SHP77 treated with DMSO at 0.1 percent for 48 hours (cell line): ENCODE measurements around the gene FSTL5.
A peak's percentile ranks its signal among the peaks of the same experiment; 100 is the strongest.
"Not testable (repeated sequence)": the region's sequence is repeated elsewhere in the genome, so short reads cannot be mapped to it uniquely, and the experiment has no call there.

ENCODE experiments used
- DNase-seq: peaks from one replicate; lab custom pipeline; 2025; lab: John Stamatoyannopoulos, UW

FSTL5 gene

GRCh38 chr4:162163892-162164759, at the start of gene FSTL5:
FSTL5 (minus strand) TSS chr4:162164000; CDS start chr4:162111396, 52,604 bp downstream.
- peak; percentile 82 for DNase-seq

DNA sequence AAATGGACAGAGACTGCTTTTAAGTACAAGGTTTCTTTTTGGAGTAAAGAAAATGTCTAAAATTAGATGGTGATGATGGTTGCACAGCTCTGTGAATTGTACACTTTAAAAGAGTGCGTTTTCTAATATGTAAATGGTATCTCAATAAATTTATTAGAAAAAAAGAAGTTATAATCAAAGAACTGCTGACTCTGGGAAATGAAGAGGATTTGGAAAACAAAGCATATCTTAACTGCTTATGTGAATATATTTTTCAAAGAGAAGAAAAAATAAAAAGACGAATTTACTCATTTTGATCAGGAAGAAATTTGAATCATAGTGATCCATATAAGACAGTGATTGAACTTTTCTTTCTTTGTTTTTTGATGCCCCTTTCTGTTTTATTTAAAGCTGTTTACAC, 45.9 kb upstream of the FSTL5 start:
- DNase-seq: no peak

- DNase-seq: not testable (repeated sequence)
These were observed 39.7 kb upstream of the FSTL5 start for GRCh38 chr4:162203478-162203877.

DNA sequence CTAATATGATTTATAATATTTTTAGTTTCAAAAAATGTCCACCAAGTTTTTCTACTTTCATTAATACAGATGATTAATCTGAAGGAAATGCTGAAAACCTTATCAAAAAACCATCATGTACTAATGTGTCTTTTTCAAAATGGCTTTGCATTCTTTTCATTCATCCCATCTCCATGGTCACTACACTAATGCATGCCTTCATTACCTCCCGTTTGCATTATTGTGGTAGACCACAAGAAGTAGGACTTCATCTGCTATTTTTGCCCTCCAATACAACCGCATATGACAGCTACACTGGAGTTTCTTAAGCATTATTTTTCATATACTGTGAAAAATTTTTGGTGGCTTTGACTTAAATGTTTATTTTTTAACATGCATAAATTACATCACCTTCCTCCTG, 37.9 kb upstream of the FSTL5 start:
- DNase-seq: no peak

- no peak for DNase-seq
These were observed 6.7 kb upstream of the FSTL5 start for GRCh38 chr4:162170509-162170908.

GRCh38 chr4:162164906-162165510, 1.2 kb upstream of the FSTL5 start:
- no peak for DNase-seq

GRCh38 chr4:162162672-162163071, 1.1 kb downstream of the FSTL5 start:
- no peak for DNase-seq

DNA sequence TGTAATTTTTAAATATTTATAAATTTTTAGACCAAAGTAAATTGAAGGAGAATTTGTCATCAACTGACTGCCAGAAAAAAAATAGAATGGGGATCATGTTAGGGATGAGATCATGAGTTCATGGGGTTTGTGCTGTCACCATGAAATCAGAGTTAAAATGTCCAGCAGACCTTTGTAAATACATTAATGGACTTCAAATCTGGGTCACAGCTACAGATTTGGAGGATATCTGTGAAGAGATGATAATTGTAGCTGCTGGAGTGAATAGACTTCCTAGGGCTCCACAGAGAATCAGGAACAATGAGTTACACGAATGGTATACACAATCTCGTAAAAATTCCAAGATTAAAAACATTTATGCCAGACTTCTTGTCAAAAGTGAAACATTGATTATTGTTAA, 6.6 kb downstream of the FSTL5 start:
- DNase-seq: no peak

DNA sequence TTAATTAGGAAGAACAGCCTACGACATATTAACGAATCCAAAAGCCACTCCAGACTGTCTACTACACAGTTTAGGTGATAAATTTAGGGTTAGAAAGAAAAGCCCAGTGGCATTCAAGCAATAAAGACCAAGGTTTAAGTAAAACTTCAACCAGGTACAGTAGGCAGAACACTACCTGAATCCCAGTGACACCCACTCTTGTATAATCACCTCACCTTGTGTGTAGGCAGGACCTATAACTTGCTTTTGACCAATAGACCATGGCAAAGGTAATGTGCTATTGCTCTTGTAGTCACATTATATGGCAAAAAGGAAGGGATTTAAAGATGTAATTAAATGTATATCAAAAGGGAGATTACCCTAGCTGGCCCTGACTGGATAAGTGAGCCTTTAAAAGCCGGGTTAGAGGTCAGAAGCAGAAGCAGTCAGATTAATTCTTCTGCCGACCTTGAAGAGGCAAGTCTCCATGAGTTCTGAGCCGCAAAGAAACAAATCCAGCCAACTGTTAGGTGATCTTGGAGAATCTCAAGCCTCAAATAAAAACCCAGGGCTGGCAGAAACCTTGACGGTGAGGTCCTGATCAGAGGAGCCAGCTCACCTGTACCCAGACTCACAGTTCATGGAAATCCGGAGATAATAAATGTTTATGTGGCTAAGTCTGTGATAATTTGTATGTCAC, 8.8 kb downstream of the FSTL5 start:
- DNase-seq: no peak

GRCh38 chr4:162151850-162152249, 11.9 kb downstream of the FSTL5 start:
- no peak for DNase-seq

- DNase-seq: no peak
These were observed 12.4 kb downstream of the FSTL5 start for GRCh38 chr4:162151386-162151785.

GRCh38 chr4:162149644-162150043, 14.2 kb downstream of the FSTL5 start:
- DNase-seq: no peak

GRCh38 chr4:162140051-162140683, 23.6 kb downstream of the FSTL5 start:
- no peak for DNase-seq

- no peak for DNase-seq
These were observed 24.4 kb downstream of the FSTL5 start for GRCh38 chr4:162139412-162139811.

GRCh38 chr4:162131256-162131655, 32.5 kb downstream of the FSTL5 start:
- no peak for DNase-seq

- DNase-seq: no peak
These were observed 37.1 kb downstream of the FSTL5 start for GRCh38 chr4:162126729-162127128.

DNA sequence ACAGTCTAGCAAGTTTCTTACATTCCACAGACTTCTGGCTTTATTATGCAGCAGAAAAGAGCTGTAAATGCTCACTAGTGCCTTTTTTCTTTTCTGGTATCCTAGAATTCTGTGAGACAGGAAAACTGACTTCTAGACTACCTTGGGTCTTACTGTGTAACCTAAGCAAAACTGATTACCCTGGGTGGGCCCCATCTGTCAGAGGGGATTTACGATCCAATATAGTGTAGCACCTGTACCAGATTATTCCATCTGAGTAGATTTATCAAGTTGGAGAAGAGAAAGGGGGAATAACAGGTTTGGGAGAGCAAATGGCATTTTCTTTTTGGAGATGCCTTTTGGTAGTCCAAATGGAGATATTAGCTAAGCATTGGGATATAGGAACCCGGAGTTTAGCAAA, 46.7 kb downstream of the FSTL5 start:
- no peak for DNase-seq

DNA sequence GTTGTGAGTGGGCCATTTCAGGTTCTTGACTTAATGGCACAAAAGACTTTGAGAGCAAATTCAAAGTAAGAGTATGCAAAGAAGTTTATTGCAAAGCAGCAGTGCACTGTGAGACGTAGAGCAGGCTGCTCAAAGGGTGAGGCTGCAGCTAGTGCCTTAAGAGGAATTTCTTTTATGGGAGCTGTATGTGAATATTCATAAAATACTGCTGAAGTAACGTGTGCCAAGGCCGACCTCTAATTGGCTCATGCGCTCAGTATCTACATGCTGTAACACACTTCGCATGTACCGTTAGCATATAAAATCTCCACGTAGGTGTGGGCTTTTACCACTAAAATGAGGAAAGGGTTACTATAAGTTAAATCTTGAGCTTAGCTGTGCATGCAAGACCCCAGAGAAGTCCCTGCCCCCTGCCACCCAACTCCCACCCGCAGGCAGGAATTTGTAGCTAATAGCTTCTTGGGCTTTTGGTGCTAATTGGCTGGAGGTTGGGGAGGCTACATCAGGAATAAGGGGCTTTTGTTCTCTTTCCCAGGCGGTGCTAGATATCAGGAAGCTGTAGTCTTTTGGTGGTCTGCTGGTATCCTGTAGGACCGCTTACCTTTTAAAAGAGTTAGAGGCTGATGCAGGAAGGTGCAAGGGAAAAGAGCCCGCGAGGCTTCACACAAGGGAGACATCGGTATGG, 47.6 kb downstream of the FSTL5 start:
- no peak for DNase-seq

GRCh38 chr4:162115333-162115732, 48.5 kb downstream of the FSTL5 start:
- no peak for DNase-seq

DNA sequence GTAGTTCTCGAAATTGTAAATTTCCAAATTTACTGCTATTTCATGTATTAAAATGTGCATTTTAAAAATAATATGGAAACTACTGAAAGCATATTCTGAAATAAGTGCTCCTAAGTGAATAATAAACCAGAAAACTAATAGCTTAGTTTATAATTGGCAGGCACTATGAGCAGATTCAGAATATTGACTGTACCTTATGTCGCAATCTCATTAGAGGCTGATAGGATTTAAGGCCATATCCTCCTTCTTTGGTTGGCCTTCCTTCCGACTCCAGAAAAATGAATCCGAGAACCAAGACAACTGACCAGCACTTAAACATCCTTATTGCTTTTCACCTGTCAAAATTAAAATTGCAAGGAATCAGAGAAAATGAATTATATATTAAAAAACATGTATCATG, 52.7 kb downstream of the FSTL5 start:
- no peak for DNase-seq

DNA sequence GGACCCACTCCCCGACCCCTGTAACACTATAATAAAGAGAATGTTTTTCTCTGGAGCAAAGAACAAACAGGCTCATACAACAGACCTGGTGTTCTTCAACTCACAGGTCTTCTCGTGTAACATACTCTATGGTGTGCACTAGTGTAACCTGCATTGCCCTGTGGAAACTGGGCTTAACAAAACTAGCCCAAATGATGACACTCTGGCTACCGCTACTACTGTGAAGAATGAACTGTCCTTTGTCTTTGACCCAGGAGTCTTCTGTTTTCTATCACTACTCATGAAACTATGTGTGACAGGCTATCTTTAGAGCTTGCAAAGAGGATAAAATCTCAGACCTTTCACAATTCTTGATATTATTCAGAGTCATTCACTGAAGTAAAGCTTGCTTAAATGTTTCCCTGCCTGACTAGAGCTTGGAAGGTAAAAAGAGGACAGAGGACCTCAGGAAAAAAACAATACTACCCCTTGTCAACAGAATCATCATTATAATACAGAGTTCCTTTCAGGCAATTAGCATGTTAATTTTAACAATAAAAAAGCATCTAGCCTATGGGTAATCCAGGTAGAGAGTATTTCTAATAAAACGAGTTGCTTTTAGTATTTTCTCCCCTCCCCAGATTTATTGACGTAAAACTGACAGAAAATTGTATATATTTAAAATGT, 59.2 kb downstream of the FSTL5 start:
- no peak for DNase-seq
